GM23338 (cell line): ENCODE measurements around the gene LAMB1.

Experiments used
- CREB1 ChIP-seq: fragments of 250-450 bp; sonication (Bioruptor Pico); IDR thresholded peaks from 2 replicates; pipeline ENCODE4 v1.5.0; 2020; ENCODE audit warnings: low read depth, mild to moderate bottlenecking, moderate library complexity
- EZH2 ChIP-seq: fragments of 200-600 bp; sonication (generic); IDR thresholded peaks from one replicate; pipeline ENCODE4 v1.8.0; 2017; ENCODE audit warnings: antibody characterized with exemption, mild to moderate bottlenecking, low read depth; ENCODE audit not compliant: unreplicated experiment
- EZH2phosphoT487 ChIP-seq: fragments of 200-600 bp; sonication (generic); IDR thresholded peaks from one replicate; pipeline ENCODE4 v1.8.1; 2018; ENCODE audit warnings: antibody characterized with exemption; ENCODE audit not compliant: unreplicated experiment
- POLR2AphosphoS5 ChIP-seq: IDR thresholded peaks from 2 replicates; pipeline ENCODE4 v1.6.1; 2016; ENCODE audit warnings: antibody characterized with exemption, low read depth
- TF ChIP-seq, protein P1 (sequence below), 2 experiments: fragments of 200-600 bp in 1 of 2; sonication (generic) in 1 of 2; conservative IDR thresholded peaks; 2 replicates each; pipeline versions ENCODE4 v1.5.1 to v1.6.1; 2016 to 2017; ENCODE audit warnings: antibody characterized with exemption in 2 of 2, low read depth in 2 of 2, mild to moderate bottlenecking in 2 of 2, moderate library complexity in 1 of 2
- TF ChIP-seq, protein P2 (sequence below): IDR thresholded peaks from one replicate; pipeline ENCODE4 v1.6.1; 2018; ENCODE audit warnings: antibody characterized with exemption; ENCODE audit not compliant: unreplicated experiment

- TF ChIP-seq, protein P1, sequence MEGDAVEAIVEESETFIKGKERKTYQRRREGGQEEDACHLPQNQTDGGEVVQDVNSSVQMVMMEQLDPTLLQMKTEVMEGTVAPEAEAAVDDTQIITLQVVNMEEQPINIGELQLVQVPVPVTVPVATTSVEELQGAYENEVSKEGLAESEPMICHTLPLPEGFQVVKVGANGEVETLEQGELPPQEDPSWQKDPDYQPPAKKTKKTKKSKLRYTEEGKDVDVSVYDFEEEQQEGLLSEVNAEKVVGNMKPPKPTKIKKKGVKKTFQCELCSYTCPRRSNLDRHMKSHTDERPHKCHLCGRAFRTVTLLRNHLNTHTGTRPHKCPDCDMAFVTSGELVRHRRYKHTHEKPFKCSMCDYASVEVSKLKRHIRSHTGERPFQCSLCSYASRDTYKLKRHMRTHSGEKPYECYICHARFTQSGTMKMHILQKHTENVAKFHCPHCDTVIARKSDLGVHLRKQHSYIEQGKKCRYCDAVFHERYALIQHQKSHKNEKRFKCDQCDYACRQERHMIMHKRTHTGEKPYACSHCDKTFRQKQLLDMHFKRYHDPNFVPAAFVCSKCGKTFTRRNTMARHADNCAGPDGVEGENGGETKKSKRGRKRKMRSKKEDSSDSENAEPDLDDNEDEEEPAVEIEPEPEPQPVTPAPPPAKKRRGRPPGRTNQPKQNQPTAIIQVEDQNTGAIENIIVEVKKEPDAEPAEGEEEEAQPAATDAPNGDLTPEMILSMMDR (conservative IDR thresholded peaks at IDR 0.05; ENCODE audit: low read depth in 2 of 2) = no peak
- TF ChIP-seq EZH2 = no peak
- TF ChIP-seq EZH2phosphoT487 = no peak
- no peak for TF ChIP-seq POLR2AphosphoS5
- no peak for TF ChIP-seq CREB1
- TF ChIP-seq, protein P2, sequence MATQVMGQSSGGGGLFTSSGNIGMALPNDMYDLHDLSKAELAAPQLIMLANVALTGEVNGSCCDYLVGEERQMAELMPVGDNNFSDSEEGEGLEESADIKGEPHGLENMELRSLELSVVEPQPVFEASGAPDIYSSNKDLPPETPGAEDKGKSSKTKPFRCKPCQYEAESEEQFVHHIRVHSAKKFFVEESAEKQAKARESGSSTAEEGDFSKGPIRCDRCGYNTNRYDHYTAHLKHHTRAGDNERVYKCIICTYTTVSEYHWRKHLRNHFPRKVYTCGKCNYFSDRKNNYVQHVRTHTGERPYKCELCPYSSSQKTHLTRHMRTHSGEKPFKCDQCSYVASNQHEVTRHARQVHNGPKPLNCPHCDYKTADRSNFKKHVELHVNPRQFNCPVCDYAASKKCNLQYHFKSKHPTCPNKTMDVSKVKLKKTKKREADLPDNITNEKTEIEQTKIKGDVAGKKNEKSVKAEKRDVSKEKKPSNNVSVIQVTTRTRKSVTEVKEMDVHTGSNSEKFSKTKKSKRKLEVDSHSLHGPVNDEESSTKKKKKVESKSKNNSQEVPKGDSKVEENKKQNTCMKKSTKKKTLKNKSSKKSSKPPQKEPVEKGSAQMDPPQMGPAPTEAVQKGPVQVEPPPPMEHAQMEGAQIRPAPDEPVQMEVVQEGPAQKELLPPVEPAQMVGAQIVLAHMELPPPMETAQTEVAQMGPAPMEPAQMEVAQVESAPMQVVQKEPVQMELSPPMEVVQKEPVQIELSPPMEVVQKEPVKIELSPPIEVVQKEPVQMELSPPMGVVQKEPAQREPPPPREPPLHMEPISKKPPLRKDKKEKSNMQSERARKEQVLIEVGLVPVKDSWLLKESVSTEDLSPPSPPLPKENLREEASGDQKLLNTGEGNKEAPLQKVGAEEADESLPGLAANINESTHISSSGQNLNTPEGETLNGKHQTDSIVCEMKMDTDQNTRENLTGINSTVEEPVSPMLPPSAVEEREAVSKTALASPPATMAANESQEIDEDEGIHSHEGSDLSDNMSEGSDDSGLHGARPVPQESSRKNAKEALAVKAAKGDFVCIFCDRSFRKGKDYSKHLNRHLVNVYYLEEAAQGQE = no peak
These were observed 9.1 kb downstream of the LAMB1 start for GRCh38 chr7:107993891-107994291.
